NCI-H1048 (cell line): ENCODE results near the gene JAK1.

Experiments used
- DNase-seq: peaks from one replicate; lab custom pipeline; 2025; lab: John Stamatoyannopoulos, UW

Gene JAK1

GRCh38 chr1:64891448-64891825 lies 74.9 kb downstream of the JAK1 start:
- DNase-seq = no peak

DNA sequence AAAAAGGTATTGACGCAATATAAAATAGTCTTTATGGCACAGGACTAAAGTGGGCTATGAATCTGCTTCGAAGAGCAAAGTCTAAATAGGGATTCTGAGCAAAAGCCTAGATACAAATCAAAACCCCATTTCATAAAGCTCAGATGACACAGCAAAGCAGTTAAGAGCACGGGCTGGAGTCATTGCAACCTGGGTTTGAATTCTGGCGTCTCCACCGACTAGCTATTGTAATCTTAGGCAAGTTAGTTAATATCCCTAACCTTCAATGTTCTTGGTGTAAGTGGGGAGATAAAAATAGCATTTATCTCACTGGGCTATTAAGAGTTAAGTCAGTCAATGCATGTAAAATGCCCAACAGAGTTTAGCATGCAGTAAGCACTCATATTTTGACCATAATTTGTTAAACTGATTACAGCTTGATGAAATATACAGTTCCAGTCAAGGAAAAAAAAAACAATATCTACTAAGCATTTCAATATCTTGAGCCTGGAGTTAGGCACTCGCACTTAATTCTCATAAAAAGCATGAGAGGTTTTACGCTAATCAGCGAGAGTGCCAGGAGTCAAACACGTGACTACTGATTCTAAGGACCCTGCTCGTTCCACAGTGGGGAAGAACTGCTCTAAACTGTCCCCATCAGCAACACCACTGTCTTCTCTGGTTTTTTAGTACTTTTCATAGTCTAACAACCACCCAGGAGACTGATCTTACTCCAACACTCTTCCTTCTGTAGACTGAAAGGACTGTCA lies 75.5 kb downstream of the JAK1 start:
- no peak for DNase-seq

GRCh38 chr1:64887689-64888217 lies 78.6 kb downstream of the JAK1 start:
- DNase-seq = no peak

- DNase-seq = no peak
These were observed 79.5 kb downstream of the JAK1 start for GRCh38 chr1:64886877-64887276.

GRCh38 chr1:64885648-64886047 lies 80.7 kb downstream of the JAK1 start:
- no peak for DNase-seq

DNA sequence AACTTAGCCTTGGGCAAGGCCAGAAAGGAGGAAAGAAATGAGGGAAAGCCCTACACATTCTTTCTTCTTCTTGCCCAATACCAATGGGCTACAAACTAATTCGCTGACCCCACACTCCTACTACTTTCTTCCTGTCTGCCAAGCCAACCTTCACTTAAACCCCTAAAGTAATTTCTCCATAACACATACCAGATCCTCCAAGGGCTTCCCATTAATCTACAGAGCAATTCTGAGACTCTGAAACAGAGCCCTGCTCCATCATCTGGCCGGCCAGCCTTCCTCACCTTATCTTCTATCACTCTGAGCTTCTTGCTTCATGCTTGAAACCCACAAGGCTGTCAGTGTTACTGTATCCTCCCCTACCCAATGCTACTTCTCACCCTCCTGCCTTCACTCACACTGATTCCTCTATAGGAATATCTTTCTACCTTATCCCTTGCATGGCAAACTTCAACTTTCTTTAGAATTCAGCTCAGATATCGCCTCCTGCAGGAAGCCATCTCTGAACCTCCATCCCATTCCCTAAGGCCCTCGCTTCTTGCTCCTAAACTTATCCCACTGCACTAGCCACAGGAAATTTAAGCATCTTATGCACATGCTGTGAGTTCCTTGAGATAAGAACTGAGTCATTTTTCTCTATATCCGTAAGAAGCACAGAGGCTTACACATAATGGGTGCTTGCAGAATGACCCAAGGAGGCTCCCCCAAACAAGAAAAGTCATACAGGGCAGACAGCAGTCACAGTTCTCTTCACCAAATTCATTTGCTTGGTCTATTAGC lies 81.9 kb downstream of the JAK1 start:
- DNase-seq = no peak

DNA sequence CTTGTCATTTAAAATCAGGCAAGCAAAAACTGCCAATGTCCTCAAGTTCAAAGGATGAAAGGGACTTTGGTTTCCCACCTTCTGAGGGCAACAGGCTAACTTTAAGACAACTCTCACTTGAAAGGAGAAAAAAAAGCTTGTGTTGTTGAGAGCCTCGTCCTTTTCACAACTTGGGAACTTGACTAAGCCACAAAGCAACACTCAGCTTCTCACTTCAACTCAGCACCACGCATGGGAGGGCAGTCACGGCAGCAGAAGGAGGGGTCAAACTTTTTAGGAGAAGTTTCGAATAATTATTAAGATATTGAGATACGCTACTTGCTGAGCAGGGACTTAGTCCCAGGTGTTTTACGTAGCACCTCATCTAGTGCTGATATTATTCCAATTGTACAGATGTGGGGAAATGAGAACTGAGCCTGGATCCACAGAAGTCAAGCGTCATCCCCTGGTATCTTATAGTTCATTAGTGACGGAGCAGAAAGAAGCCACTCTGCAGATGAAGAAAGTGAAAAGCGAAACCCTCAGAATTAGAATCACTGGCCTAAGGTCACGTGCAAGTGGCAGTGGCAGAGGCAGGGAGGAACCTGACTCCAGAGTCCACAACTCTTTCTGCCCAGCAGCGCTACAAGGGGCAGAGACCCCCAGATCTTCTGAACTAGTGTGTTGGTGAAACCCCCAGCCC lies 83.6 kb downstream of the JAK1 start:
- DNase-seq = no peak

GRCh38 chr1:64881281-64881680 lies 85.1 kb downstream of the JAK1 start:
- DNase-seq = no peak

DNA sequence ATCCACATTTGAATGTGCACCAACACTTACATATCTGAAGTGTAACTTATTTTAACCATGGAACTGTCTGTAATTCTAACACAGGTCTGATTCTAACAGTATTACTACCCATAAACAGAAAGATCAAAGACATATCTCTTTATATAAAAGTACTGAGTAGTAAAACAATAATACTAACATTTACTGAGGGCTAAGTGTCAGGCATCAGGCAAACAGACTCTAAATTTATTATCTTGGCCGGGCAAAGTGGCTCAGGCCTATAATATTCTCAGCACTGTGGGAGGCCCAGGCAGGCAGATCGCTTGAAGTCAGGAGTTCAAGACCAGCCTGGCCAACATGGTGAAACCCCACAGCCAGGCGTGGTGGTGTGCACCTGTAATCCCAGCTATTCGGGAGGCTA lies 85.9 kb downstream of the JAK1 start:
- DNase-seq = no peak

DNA sequence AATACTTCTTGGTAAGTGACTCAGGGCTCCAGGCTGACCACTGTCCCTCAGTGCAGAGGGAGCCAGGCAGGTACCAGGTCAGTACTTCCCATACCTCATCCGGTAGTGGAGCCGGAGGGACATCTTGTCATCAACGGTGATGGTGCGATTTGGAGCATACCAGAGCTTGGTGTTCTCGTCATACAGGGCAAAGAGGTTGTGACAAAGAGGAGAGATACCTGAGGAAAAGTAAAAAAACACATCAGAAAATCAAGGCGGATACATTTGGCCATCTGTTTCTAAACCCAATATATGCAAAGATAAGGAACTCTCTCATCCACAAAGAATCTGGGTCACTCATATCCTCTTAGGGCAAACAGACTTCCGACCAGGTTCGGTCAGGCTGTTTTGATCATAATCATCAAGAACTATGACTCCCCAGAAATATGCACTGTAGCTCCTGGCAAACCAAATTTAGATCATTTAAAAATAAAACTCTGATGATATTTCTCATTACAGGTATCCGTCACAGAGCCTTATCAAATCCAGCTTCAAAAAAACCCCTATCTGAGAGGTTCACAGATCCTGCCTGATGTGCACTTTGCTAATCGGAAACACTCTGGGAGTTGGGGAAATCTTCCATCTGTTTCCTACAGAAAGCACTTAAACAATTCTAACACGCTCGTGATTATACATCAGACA lies 87.3 kb downstream of the JAK1 start:
- no peak for DNase-seq

- DNase-seq = no peak
These were observed 88.3 kb downstream of the JAK1 start for GRCh38 chr1:64878090-64878489.

DNA sequence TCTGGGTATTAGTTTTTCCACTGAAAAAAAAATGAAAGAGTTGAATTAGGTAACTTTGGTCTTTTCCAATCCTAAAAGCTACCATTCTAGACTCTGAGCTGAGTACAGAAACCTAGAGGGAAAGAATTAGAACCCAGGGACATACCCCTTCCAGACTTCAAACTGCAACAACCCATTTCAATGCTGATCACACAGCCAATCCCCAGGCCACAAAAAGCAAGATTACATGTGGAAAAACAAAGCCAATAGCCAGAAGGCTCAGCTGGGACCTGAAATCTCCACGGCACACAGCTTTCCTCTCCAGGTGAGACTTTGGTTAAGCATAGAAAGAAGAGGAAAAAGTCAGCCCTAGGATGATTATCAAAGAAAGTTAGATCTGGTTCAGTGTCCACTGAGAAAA lies 88.8 kb downstream of the JAK1 start:
- no peak for DNase-seq

DNA sequence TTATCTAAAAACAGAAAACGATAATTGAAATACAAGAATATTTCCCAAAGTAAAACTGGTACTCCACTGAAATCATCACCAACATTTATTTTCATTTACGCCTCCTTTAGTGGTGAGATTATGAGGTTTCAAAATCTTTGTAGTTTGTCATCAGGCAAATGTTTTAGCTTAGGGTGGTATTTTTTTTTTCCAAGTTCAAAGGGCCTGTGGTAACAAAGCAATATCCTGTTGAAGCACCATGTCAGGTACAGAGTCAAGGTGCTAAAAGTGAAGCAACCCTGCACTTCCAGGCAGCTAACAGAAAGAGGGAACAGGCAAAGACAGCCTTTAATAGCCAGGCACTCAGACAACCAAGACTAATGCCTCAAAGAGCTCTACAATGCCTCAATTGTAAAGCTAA lies 89.2 kb downstream of the JAK1 start:
- DNase-seq = no peak

DNA sequence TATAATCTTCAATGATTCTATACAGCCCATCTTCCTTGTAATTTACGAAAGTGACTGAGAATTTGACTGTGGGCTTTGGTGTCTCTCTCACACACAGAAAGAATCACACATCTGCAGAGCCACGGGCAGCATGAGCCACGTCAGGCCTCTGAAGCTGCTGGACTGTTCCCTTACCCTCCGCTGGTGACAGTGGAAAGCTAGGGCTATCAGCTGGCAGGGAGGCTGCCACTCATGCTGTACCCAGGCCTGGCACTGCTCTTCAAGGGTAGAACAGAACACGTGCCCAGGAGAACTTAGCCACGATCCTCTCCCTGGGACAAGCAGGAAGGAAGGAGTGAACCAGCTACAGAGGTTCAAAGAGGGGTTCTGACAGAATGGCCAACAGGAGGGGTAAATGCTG lies 90.7 kb downstream of the JAK1 start:
- DNase-seq = no peak

GRCh38 chr1:64875101-64875500 lies 91.2 kb downstream of the JAK1 start:
- DNase-seq = no peak

DNA sequence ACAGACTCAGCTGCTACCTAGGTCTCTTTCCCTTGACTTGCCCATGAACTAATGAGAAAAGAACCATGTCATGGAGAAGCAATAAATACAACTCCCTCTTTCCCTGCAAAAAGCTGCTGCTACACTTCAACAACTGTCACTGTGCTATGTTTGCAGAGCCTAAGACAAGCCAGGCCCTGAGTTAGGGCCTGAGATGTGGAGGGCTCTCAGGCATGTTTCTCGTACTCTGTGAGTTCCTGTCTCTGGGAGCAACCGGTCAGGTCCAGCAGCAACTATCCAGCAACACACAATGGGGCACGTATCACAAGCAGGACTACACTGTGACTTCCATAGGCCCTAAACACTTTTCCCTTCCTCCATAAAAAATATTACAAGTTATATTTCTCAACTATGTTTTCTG lies 91.7 kb downstream of the JAK1 start:
- DNase-seq = no peak

GRCh38 chr1:64873576-64873975 lies 92.8 kb downstream of the JAK1 start:
- DNase-seq = no peak

- no peak for DNase-seq
These were observed 94.3 kb downstream of the JAK1 start for GRCh38 chr1:64872067-64872466.

GRCh38 chr1:64871256-64871655 lies 95.1 kb downstream of the JAK1 start:
- no peak for DNase-seq

DNA sequence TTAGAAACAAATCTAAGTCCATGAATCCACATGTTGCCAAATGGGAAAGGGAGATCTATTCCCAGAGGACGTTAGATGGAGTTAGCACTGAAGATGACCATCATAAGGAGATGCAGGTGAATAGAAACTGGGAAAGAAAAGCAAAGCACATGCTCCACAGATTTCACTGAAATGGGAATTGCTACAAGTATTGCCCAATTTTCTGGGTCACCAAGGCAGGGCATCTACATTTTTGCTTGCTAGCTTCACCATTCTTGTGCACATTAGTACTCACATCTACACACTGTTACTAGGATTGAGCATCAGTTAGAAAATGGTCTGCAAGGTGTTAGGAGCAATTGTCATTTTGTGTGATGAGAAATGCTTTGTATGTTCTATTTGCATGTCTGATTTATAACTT lies 99.1 kb downstream of the JAK1 start:
- DNase-seq = no peak

DNA sequence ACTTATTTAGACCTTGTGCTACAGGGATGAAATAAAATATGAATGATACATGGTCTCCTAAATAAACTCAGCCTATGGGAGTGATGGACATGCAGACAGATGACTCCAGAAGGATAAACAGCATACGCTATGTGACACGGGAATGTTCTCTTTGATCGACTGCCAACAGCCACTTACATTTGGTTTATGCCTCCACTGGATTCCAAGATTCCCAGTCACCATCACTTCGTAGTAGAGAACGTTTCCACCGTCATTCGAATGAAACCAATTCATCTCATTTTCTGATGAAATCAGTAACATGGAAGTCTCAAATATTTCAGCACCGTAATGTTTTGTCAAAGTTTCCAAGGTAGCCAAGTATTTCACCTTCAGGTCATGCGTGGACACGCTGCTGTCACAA lies 99.7 kb downstream of the JAK1 start:
- DNase-seq = no peak

GRCh38 chr1:64865105-64865757 lies 101.1 kb downstream of the JAK1 start:
- no peak for DNase-seq
